ENCODE measurements around the gene ADAMTSL4.
A peak's percentile ranks its signal among the peaks of the same experiment; 100 is the strongest.

The ADAMTSL4 gene

DNA sequence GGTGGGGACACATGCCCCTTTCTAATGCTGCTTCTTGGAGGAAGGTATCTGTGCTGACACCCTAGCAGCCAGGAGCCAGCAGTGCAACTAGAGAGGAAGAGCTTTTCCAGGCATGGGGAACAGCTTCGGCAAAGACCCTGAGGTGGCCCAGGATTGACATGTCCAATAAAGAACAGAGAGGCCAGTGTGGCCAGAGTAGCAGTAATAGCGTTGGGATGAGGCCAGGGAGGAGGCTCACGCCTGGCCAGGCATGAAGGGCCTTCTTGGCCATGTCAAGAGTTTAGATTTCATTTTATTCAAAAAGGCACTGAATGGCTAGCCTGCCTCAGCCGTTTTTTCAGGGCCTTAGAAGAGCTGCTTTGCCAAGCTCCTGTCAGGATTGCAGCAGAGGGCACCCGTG is 16.3 kb upstream of the ADAMTSL4 start:
- DNase-seq (ENCODE audit: low read depth): no peak
- TF ChIP-seq, protein P1, sequence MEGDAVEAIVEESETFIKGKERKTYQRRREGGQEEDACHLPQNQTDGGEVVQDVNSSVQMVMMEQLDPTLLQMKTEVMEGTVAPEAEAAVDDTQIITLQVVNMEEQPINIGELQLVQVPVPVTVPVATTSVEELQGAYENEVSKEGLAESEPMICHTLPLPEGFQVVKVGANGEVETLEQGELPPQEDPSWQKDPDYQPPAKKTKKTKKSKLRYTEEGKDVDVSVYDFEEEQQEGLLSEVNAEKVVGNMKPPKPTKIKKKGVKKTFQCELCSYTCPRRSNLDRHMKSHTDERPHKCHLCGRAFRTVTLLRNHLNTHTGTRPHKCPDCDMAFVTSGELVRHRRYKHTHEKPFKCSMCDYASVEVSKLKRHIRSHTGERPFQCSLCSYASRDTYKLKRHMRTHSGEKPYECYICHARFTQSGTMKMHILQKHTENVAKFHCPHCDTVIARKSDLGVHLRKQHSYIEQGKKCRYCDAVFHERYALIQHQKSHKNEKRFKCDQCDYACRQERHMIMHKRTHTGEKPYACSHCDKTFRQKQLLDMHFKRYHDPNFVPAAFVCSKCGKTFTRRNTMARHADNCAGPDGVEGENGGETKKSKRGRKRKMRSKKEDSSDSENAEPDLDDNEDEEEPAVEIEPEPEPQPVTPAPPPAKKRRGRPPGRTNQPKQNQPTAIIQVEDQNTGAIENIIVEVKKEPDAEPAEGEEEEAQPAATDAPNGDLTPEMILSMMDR (conservative IDR thresholded peaks at IDR 0.05; ENCODE audit: low read depth, low read length): no peak
- H3K4me3 ChIP-seq (ENCODE audit: low read depth, low read length): no peak overlapping the region

DNA sequence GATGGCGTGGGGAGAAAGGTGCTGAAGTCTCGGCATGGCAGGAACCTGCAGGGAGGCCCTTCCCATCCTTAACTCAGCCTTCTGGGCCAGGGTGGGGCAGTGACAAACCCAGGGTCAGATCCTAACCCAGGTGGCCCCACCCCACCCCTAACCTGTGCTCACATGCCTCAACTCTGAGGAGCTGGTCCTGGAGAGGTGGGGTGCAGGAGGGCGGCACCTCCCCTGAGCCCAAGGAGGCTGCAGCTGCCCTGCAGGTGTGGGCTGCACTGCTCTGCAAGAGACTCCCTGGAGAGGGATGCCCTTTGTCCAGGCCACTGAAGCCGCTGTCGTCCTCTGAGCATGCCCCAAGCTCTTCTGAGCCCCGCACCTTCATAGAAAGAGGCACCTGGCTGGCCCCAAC is 15.2 kb upstream of the ADAMTSL4 start:
- H3K4me3 ChIP-seq (ENCODE audit: low read depth, low read length): no peak overlapping the region
- DNase-seq (ENCODE audit: low read depth): no peak
- TF ChIP-seq, protein P1 (conservative IDR thresholded peaks at IDR 0.05; ENCODE audit: low read depth, low read length): no peak

DNA sequence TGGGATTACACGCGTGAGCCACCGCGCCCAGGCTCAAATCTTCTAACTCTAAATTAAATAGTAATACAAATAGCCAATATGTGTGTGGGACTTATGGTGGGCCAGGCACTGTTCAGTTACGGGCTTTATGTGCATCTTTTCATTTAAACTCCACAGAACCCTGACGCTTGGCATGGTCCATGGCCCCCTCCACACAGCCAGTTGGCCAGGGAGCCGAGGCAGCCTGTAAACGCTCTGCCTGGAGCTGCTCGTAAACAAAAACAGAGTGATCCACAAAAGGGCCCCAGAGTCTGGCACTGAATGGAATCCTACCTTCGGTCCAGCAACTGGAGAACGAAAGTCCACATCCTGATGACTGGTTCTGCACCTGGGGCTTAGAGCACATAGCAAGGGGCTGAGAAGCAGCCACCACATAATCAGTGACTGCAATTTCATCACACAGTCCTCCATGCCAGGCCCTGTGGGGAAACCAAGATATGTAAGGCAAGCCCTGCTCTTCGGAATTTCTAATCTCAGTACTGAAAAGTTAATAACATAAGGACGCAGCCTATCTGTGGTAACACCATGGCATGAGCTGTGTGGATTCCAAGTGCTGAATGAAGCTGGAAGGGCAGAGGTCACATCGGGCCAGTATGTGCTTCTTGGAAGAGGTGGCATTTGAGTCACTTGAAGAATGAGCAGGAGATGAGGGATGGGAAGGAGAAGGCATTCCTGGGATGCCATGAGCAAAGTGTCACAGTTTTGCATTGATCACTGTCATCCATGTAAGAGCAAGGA is 13.5 kb upstream of the ADAMTSL4 start:
- H3K4me3 ChIP-seq (ENCODE audit: low read depth, low read length): no peak overlapping the region
- TF ChIP-seq, protein P1 (conservative IDR thresholded peaks at IDR 0.05; ENCODE audit: low read depth, low read length): no peak
- no peak for DNase-seq (ENCODE audit: low read depth)

DNA sequence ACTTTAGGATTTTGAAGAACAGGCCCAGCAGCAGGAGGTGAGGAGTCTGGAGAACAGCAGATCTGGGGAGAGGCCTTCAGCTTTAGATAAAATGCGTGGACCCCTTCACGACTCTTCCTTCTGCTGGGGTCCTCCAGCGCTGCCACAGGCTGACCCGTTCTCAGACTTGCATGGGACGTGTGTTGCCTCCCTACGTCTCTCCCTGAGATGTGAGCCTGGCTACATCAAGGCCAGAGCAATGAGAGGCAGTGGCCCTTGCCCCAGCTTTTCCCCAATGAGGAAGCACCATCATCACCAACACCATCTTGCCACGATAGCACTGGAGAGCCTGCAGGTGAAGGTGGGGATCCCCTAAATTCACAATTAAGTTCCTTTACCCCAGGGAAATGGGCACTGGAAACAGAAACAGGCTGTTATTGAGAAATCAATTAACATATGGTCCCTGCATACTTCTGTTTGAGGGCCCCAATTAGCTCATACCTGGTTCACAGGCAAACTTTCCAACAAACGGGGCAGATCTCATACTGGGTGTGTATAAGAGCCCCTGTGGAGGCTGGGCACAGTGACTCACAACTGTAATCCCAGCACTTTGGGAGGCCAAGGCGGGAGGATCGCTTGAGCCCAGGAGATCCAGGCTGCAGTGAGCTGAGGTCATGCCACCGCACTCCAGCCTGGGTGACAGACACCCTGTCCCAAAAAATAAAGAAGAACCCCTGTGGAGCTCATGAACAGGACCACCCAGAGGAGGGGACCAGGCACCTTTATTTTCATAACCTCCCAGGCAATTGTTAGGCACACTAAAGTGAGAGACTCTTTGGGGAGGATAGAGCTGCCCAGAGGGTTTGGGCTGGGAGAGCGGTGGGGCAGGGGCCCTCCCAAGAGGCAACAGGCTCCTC is 12.1 kb upstream of the ADAMTSL4 start:
- H3K4me3 ChIP-seq (ENCODE audit: low read depth, low read length): no peak overlapping the region
- TF ChIP-seq, protein P1 (conservative IDR thresholded peaks at IDR 0.05; ENCODE audit: low read depth, low read length): no peak

DNA sequence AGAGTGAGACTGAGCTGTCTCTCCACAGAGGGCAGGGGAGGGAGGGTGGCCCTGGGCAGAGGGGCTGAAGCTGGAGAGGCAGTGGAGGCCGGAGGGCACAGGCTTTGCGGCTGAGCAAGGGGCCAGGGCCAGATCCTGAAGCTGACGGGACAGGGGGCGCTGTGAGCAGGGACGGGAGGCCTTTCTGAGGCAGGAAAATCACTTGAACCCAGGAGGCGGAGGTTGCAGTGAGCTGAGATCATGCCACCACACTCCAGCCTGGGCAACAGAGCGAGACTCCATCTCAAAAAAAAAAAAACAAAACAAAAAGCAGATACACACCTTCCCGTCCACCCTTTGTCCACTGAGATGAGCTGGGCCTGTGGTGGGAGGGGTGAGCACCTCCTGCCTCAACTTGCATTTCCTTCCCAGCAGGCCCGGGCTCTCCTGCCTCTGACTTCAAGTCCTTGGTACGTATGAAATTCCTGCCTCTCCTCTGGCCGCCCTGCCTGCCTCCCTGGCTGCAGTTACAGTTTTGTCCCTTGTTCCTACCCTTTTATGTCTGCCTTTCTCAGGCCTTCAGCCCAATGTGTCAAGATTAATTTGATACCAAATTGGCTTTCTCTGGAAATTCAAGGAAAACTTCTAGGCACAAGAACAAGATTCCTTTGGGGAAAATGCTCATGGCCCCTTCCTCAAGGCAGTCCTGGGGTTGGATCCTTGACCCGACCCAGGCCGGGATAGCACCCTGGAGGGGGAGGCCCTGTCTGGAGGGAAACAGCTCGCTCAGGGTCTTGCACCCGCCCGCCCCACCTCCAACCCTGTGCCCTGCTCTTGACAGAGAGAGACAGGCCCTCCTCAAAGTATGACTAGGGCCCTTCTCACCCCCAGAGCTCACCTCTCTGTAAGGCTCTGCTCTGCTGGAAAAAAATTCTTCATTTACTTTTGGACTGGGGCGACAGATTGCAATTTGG is 11.2 kb upstream of the ADAMTSL4 start:
- peak; percentile 94 for DNase-seq (ENCODE audit: low read depth)
- H3K4me3 ChIP-seq (ENCODE audit: low read depth, low read length): no peak overlapping the region
- TF ChIP-seq, protein P1 (conservative IDR thresholded peaks at IDR 0.05; ENCODE audit: low read depth, low read length): peak; percentile 41

More for the DNA sequence above, 12.1 kb upstream of the ADAMTSL4 start:
- DNase-seq (ENCODE audit: low read depth): peak; percentile 54

GRCh38 chr1:150543500-150544143 is 5.6 kb upstream of the ADAMTSL4 start:
- TF ChIP-seq, protein P1 (conservative IDR thresholded peaks at IDR 0.05; ENCODE audit: low read depth, low read length): no peak
- no peak overlapping the region for H3K4me3 ChIP-seq (ENCODE audit: low read depth, low read length)
- no peak for DNase-seq (ENCODE audit: low read depth)
